HCEC 1CT (cell line): Measurements from ENCODE around the gene CACNA1I.

Experiments used
- DNase-seq: peaks from one replicate; pipeline ENCODE4 v3.0.0-alpha.2; 2017

The CACNA1I gene

DNA sequence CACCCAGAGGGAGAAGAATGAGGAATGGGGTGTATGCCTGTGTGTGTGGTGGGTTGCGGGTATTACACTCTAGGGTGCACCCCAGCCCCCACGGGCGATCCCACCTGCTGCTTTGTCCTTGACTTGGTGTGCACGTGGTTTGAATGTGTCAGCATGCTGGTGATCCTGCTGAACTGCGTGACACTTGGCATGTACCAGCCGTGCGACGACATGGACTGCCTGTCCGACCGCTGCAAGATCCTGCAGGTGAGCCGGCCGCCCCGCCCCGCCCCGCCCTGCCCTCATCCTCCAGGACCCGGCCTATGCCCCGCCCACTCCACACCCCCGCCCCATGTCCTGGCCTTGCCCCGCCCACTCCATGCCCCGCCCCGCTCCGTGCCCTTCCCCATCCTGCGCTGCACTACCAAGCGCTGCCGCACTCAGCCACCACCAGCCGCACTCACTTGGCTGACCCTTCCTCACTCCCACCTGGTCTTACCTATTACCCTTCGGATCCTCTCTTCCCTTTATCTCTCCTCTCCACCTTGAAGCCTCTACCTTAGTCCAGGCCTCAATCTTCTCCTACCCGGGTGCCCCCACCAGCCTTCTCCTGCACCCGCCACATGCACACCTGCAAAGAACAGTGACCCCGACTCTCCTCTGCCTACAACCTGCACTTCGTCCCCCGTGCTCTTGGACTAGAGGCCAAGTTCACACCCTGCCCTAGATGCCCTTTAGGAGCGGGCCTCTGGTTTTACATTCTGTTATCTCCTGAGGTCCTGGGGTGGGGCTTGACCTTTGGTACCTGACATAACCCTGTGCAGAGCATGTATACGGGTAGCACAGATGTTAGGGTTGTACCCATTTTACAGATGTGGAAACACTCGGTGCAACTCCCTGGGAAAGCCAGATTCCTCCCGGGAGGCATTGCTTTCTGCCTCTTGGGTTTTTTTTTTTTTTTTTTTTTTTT lies 27.7 kb downstream of the CACNA1I start:
- DNase-seq, result no peak

GRCh38 chr22:39600491-39601179 lies 30.1 kb downstream of the CACNA1I start:
- DNase-seq, result no peak

DNA sequence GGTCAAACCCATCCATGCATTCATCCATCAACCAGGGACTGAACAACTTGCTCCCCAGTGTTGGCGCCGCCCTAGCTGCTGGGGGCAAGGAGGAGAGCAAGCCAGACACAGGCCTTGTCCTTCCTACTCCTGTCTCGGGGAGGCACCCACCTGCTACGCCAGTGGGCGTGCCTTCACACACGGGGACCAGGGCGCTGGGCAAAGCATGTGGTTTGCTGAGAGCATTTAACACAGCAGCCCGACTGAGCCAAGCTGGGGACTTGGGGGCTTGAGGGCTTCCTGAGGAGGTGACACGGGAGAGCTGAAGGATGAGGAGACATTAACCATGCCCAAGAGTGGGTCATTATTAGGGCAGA lies 30.6 kb downstream of the CACNA1I start:
- DNase-seq, result no peak

- DNase-seq, result no peak
Measured at GRCh38 chr22:39603345-39603744, 32.8 kb downstream of the CACNA1I start.

GRCh38 chr22:39610246-39610645 lies 39.7 kb downstream of the CACNA1I start:
- no peak for DNase-seq

GRCh38 chr22:39610766-39611165 lies 40.2 kb downstream of the CACNA1I start:
- DNase-seq, result no peak

DNA sequence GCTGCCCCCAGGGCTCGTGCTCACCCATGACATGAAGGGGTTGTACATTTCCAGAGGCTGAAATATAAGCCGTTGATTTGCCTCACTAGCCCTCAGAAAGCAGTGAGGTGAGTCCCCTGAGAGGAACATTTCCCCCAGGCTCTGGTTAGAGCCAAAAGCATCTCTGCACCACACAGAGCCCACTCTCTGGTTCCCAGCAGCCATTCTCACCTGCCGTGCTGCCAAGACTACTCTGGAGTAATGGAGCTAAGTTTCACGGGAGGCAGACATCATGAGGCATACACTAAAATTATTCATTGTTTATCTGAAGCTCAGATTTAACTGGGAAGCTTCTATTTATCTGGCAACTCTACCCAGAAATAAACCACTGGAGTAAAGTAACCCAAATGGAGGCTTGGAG lies 40.8 kb downstream of the CACNA1I start:
- DNase-seq, result no peak

DNA sequence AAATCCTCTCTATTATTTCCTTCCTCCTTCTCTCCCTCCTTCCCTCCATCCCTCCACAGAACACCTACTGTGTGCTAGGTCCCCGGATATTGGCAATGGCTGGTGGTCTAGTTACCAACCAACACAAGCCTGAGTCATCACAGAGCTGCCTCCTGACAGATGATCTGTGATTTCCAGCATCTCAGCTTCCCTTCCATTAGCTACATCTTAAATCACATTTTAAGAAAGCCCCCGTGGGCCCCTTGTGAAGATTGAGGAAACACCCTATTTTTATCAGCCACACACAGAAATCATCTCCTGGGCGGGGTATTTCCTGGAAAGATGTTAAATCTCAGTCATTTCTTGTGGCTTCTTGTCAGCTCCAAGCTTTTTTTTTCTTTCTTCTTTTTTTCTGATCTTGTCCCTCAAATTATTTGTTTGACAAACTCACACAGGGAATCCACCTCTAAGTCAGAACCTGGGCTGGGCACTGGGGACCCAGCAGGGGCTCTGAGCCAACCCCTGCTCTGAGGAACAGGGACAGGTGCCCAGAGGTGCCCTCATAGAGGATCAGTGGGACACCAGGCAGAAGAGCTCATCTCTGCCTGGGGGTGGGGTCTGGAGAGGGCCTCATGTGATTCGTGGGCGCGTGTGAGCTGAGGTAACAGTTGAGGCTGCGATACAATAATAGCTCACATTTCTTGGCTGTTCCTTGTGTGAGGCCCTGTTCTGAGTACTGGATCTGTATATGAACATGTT lies 42.4 kb downstream of the CACNA1I start:
- DNase-seq, result no peak

DNA sequence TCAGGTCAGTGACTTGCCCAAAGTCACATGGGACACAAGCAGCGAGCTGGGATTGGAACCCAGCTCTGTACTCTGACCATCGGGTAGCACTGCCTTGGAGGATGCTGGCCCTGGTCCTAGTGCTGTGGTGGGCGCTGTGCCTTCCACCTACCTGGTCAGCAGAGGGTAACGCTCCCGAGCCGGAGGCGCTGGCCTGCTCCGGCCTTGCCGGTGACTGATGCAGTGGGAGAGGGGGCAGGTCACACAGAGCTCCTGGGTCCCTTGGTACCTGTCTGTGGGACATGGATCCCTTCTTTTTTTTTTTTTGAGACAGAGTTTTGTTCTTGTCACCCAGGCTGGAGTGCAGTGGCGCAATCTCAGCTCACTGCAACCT lies 43.0 kb downstream of the CACNA1I start:
- DNase-seq, result no peak

- DNase-seq, result no peak
Measured at GRCh38 chr22:39614442-39614841, 43.9 kb downstream of the CACNA1I start.

DNA sequence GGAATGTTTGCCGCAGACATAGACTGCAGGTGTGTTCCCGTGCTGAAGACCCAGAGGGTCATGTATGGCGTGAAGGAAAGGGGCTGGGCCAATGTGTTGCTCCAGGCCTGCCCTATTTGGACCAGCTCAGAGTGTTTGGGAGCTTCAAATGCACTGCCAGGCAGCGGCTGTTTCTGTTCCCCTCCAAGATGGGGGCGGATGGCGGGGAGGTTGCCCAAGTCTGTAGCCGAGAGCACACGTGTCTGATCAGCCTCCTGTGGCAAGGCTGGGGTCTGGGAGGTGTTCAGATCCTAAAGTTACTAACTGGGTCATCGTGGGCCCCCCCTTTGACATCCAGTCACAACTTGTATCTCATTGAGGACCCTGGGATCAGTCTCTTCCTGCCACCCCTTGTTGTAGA lies 45.5 kb downstream of the CACNA1I start:
- no peak for DNase-seq

DNA sequence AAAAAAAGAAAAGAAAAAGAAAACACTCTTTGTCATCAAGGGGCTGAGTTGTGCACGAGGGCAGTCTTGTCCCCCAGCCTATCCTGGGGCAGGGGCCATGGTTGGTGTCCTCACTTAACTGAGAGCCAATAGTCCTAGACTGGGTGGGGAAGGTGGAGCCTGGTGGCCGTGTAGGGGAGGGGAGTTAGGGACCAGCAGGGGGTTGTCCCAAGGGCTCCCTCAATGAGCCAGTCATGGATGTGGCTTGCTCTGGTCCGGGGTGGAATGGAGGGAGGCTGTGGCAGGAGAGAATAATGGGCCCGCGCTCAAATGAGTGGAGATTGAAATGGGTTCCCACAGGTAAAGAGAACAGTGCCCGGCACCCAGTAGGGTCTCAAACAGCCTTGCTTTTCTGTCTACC lies 46.2 kb downstream of the CACNA1I start:
- no peak for DNase-seq

DNA sequence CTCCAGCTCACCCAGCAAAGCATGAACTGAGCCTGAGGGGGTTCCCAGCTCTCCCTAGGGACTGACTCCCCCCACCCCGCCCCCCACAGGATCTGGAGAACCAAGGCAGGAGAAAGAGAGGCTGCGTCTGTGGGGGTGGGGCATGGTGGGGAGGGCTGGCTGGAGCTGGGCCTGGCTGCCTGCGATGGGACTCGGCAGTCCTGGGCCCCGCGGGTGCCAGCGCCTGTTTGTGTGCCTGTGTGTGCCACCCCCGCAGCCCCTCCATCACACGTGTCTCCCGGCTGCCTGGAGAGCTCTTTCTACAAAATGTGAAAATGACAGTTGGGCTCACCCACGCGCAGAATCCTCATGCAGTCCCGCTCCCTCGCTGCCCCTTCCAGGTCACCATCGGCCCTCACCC lies 46.8 kb downstream of the CACNA1I start:
- no peak for DNase-seq

GRCh38 chr22:39617970-39618757 lies 47.6 kb downstream of the CACNA1I start:
- no peak for DNase-seq

DNA sequence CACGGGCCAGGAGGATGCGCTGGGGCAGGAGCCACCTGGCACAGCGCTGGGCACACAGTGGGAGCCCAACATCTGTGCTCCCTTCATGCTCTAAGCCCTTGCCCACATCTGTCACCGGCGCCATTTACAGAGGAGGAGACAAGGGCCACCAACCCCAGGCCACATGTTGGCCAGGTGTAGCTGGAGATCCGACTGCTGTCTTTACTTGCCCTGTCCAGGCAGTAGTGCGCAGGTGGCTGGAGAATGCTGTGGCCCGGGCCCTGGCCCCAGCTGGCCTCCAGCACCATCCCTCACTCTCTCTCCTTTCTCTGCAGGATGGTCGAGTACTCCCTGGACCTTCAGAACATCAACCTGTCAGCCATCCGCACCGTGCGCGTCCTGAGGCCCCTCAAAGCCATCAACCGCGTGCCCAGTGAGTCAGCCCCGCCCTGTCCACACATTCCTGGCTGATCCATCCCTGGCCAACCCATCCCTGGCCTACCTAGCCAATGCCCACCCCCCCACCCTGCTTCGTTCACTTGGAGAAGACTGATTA lies 48.5 kb downstream of the CACNA1I start:
- no peak for DNase-seq

GRCh38 chr22:39620924-39621690 lies 50.6 kb downstream of the CACNA1I start:
- DNase-seq, result no peak

GRCh38 chr22:39621826-39622225 lies 51.3 kb downstream of the CACNA1I start:
- DNase-seq, result no peak

DNA sequence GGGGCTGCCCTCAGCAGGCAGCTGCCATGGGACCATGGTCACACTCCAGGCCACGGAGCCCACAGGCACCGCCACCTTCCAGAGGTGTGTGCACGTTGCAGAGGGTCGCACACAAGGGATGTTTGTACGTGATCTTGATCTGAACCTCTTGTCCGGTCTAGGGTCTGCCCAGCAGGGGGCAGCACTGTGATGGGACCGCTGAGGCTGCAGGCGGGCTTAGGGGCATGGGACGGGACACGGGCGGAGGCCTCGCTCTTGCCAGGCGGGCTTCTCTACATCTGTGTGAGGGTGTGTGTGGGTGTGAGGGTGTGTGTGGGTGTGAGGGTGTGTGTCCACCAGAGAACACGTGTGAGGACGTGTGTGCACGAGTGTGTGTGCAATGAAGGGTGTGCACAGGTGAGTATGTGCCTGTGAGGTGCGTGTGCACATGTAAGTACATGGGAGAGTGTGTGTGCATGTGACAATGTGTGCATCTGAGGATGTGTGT lies 52.4 kb downstream of the CACNA1I start:
- no peak for DNase-seq

GRCh38 chr22:39623603-39624500 lies 53.3 kb downstream of the CACNA1I start:
- DNase-seq, result no peak

GRCh38 chr22:39624501-39624821 lies 53.9 kb downstream of the CACNA1I start:
- DNase-seq, result no peak
